ENCODE measurements around the gene CHRNA4. TPM values are rescaled to one million over a fixed set of nuclear protein-coding genes. Genes with fewer than 3 reads are reported as not detected.

The CHRNA4 gene
- total and polyA plus RNA-seq, 10 of the 15 experiments (the other 5 are each of a cell fraction or from before 2014, with no cell fraction given): 0.04 to 0.41 (median 0.06) TPM; not detected in 5

DNA sequence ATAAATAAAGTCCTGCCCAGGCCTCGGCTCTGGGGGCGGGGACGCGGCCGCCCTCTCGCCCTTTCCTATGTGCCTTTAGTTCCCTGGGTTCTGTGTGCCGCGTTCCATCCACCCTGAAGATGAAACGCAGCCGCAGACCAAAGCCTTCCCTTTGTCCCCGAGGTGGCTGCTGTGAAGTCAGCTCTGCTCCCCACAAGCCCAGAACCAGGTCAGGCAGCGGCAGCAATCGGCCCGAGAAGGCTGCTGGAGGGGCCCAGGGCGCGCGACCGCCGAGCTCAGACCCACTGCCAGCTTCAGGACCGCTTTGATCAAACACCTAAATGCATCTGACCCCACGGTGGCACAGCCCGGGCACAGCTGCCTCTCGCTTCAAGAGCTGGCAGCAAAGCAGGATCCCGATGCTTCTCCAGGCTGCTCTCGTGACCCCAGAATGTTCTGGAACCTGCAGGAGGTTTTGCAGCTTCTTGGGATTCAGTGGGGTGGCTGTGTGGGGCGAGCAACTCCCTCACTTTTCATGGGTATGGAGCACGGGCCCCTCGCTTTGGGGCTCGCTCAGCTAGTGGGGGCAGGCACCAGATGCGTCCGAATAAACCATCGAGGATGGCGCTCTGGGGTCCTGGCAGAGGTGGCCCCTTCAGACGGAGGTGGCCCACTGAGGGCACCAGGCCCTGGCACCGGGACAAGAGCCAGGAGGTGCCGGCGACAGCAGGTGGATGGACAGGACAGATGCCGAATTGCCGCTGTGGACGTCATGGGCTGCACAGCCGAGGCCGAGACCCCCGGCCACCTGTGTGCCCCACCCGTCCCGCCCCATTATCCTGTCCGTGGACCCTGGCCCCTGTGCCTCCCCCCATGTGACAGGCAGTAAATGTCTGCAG lies 13.0 kb downstream of the CHRNA4 start:
- no peak for ATAC-seq
- BruUV-seq (replicated peaks): no TSS peak
- Histone ChIP-seq H3K4me2 (ENCODE audit: control insufficient read depth, insufficient read depth) (no peak overlapping the region), H4K20me1 (ENCODE audit: control insufficient read depth, insufficient read depth) (no peaks in the 10 kb centered on the region), H2AFZ (ENCODE audit: control insufficient read depth, low read depth, low read length) (no peak overlapping the region), H3K36me3 (ENCODE audit: control insufficient read depth in 2 of 2, insufficient read depth in 2 of 2, low read length in 1 of 2) (no peaks in the 10 kb centered on the region), H3K9me3 (replicated peaks; ENCODE audit: control insufficient read depth, insufficient read depth, low read length) (no peaks in the 10 kb centered on the region; the same call in 2 of the 3 replicates), H3K27ac (ENCODE audit: control insufficient read depth, insufficient read depth) (no peak overlapping the region), H3K4me1 (ENCODE audit: control insufficient read depth, insufficient read depth, low read length) (no peaks in the 10 kb centered on the region), H3K79me2 (ENCODE audit: control insufficient read depth, insufficient read depth, low read length) (no peaks in the 10 kb centered on the region), H3K9ac (ENCODE audit: control insufficient read depth, insufficient read depth, low read length) (no peak overlapping the region), H3K4me3 (no peak overlapping the region), H3K27me3 (replicated peaks in 1 of 2; ENCODE audit: control insufficient read depth in 2 of 2, insufficient read depth in 2 of 2, low read length in 1 of 2) (no peaks in the 10 kb centered on the region)
- 62% methylated on average over 46 of the region's 46 CpGs for WGBS (ENCODE audit: insufficient coverage, insufficient replicate concordance, low lambda C conversion rate, missing lambda C conversion rate)
- ChIA-PET RAD21 (ENCODE audit: unreplicated experiment) (no interaction called here), POLR2A (no interaction called here), CTCF (no interaction called here), SMC1A (ENCODE audit: uncharacterized antibody, unreplicated experiment) (no interaction called here)
- DNase-seq (ENCODE audit: low read depth, low spot score): no peak
- FAIRE-seq: no peak
- TF ChIP-seq, protein P1, sequence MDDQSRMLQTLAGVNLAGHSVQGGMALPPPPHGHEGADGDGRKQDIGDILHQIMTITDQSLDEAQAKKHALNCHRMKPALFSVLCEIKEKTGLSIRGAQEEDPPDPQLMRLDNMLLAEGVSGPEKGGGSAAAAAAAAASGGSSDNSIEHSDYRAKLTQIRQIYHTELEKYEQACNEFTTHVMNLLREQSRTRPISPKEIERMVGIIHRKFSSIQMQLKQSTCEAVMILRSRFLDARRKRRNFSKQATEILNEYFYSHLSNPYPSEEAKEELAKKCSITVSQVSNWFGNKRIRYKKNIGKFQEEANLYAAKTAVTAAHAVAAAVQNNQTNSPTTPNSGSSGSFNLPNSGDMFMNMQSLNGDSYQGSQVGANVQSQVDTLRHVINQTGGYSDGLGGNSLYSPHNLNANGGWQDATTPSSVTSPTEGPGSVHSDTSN (IDR thresholded peaks at IDR 0.05; ENCODE audit: insufficient replicate concordance, low read depth, low read length): no peak
- TF ChIP-seq, protein P2, sequence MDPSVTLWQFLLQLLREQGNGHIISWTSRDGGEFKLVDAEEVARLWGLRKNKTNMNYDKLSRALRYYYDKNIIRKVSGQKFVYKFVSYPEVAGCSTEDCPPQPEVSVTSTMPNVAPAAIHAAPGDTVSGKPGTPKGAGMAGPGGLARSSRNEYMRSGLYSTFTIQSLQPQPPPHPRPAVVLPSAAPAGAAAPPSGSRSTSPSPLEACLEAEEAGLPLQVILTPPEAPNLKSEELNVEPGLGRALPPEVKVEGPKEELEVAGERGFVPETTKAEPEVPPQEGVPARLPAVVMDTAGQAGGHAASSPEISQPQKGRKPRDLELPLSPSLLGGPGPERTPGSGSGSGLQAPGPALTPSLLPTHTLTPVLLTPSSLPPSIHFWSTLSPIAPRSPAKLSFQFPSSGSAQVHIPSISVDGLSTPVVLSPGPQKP (IDR thresholded peaks at IDR 0.05; ENCODE audit: low read depth, low read length): no peak
- TF ChIP-seq PML (IDR thresholded peaks at IDR 0.05; ENCODE audit: low read length) (no peak), NR2C1 (IDR thresholded peaks at IDR 0.05) (no peak), CREM (IDR thresholded peaks at IDR 0.05; ENCODE audit: low read depth) (no peak)
- TF ChIP-seq, protein P3, sequence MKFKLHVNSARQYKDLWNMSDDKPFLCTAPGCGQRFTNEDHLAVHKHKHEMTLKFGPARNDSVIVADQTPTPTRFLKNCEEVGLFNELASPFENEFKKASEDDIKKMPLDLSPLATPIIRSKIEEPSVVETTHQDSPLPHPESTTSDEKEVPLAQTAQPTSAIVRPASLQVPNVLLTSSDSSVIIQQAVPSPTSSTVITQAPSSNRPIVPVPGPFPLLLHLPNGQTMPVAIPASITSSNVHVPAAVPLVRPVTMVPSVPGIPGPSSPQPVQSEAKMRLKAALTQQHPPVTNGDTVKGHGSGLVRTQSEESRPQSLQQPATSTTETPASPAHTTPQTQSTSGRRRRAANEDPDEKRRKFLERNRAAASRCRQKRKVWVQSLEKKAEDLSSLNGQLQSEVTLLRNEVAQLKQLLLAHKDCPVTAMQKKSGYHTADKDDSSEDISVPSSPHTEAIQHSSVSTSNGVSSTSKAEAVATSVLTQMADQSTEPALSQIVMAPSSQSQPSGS (IDR thresholded peaks at IDR 0.05; ENCODE audit: low read length): no peak
- TF ChIP-seq, protein P4, sequence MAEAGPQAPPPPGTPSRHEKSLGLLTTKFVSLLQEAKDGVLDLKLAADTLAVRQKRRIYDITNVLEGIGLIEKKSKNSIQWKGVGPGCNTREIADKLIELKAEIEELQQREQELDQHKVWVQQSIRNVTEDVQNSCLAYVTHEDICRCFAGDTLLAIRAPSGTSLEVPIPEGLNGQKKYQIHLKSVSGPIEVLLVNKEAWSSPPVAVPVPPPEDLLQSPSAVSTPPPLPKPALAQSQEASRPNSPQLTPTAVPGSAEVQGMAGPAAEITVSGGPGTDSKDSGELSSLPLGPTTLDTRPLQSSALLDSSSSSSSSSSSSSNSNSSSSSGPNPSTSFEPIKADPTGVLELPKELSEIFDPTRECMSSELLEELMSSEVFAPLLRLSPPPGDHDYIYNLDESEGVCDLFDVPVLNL (IDR thresholded peaks at IDR 0.05; ENCODE audit: low read depth, low read length): no peak
- intact Hi-C loops (cut with micrococcal nuclease; ENCODE audit: unreplicated experiment): no loop called here
- in situ Hi-C loops (cut with MboI): no loop called here
